Stomach (tissue), 4 donors: Measurements from ENCODE around the gene OCA2.

ENCODE experiments used
- EP300 ChIP-seq: sonication (generic); formaldehyde crosslinking; IDR thresholded peaks from one replicate; pipeline ENCODE4 v1.6.1; 2017; ENCODE audit warnings: antibody characterized with exemption
- POLR2A ChIP-seq, 4 donors: fragments of 450-650 bp; IDR thresholded peaks; one replicate each; pipeline ENCODE4 v1.6.1; 2016; ENCODE audit warnings: antibody characterized with exemption in 4 of 4, control low read depth in 2 of 4, mild to moderate bottlenecking in 1 of 4, moderate library complexity in 1 of 4
- POLR2AphosphoS5 ChIP-seq, 3 donors: sonication (generic); formaldehyde crosslinking; IDR thresholded peaks; one replicate each; pipeline ENCODE4 v1.6.1; 2016; ENCODE audit warnings: antibody characterized with exemption in 3 of 3
- TF ChIP-seq, protein P1 (sequence below), 7 experiments: fragments of 450-650 bp in 4 of 7; fragments of 200-600 bp in 3 of 7; sonication (generic) in 3 of 7; IDR thresholded peaks; one replicate each; pipeline ENCODE4 v1.5.1; 2016 to 2019; ENCODE audit warnings: antibody characterized with exemption in 7 of 7, control low read depth in 2 of 7, mild to moderate bottlenecking in 1 of 7

DNA sequence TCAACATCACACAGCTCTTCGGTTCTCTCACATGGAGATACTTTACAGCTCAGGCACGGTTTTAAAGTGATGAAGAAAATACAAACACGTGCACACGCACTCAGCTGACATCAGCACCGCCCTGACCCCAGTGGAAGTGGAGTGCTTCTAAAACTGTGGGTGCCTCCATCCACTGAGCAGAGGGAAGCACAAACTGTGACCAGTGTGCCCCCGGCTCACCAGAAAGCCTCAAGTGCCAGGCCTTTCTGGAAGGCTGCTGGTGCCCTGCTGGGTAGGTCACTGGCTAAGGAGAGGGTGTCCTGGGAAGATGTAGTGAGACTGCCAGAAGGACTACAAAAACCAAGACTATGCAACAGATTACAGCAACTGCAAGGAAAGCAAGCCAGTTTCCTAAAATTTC lies 78.5 kb downstream of the OCA2 start:
- TF ChIP-seq POLR2A (IDR thresholded peaks at IDR 0.05), result no peak
- TF ChIP-seq, protein P1, sequence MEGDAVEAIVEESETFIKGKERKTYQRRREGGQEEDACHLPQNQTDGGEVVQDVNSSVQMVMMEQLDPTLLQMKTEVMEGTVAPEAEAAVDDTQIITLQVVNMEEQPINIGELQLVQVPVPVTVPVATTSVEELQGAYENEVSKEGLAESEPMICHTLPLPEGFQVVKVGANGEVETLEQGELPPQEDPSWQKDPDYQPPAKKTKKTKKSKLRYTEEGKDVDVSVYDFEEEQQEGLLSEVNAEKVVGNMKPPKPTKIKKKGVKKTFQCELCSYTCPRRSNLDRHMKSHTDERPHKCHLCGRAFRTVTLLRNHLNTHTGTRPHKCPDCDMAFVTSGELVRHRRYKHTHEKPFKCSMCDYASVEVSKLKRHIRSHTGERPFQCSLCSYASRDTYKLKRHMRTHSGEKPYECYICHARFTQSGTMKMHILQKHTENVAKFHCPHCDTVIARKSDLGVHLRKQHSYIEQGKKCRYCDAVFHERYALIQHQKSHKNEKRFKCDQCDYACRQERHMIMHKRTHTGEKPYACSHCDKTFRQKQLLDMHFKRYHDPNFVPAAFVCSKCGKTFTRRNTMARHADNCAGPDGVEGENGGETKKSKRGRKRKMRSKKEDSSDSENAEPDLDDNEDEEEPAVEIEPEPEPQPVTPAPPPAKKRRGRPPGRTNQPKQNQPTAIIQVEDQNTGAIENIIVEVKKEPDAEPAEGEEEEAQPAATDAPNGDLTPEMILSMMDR (IDR thresholded peaks at IDR 0.05), result no peak
- no peak for TF ChIP-seq EP300
- TF ChIP-seq POLR2AphosphoS5 (IDR thresholded peaks at IDR 0.05), result no peak
